HepG2 (cell line): Measurements from ENCODE around the gene RAC3. TPM values are rescaled to one million over a fixed set of nuclear protein-coding genes. Genes with fewer than 3 reads are reported as not detected.

Experiments used
- CBX2 ChIP-seq, 2 experiments: fragments of 200-600 bp in 1 of 2; sonication (generic); formaldehyde crosslinking in 1 of 2; IDR thresholded peaks; 2 replicates each; pipeline versions ENCODE4 v1.7.0 to v1.8.1; 2018 to 2022; ENCODE audit warnings: low read depth in 2 of 2, low read length in 1 of 2, mild to moderate bottlenecking in 1 of 2, missing genetic modification reagents in 1 of 2
- CERS6 ChIP-seq: sonication (generic); formaldehyde crosslinking; IDR thresholded peaks from 2 replicates; pipeline ENCODE4 v1.5.0; 2020; ENCODE audit warnings: missing genetic modification reagents
- ETV5 ChIP-seq: IDR thresholded peaks from 2 replicates; pipeline ENCODE4 v1.6.1; 2018; ENCODE audit warnings: missing biosample characterization, missing genetic modification reagents, inconsistent platforms, borderline replicate concordance
- KLF12 ChIP-seq: sonication (generic); formaldehyde crosslinking; IDR thresholded peaks from 2 replicates; pipeline ENCODE4 v1.4.0; 2020; ENCODE audit warnings: missing genetic modification reagents, borderline replicate concordance
- MAF1 ChIP-seq: sonication (generic); formaldehyde crosslinking; IDR thresholded peaks from 2 replicates; pipeline ENCODE4 v1.5.0; 2020; ENCODE audit warnings: missing genetic modification reagents, borderline replicate concordance
- NFKBIZ ChIP-seq: IDR thresholded peaks from 2 replicates; pipeline ENCODE4 v1.6.1; 2018; ENCODE audit warnings: missing genetic modification reagents, missing compliant biosample characterization
- PRPF4 ChIP-seq: fragments of 200-400 bp; formaldehyde crosslinking; IDR thresholded peaks from 2 replicates; pipeline ENCODE4 v1.6.1; 2016; ENCODE audit warnings: low read length, low read depth; ENCODE audit not compliant: poor library complexity, severe bottlenecking
- RBM22 ChIP-seq: fragments of 200-400 bp; formaldehyde crosslinking; optimal IDR thresholded peaks from 2 replicates; pipeline ENCODE3; 2017; ENCODE audit warnings: mild to moderate bottlenecking, low read length, moderate library complexity
- SCMH1 ChIP-seq: sonication (generic); formaldehyde crosslinking; IDR thresholded peaks from 2 replicates; pipeline ENCODE4 v1.9.0; 2021; ENCODE audit warnings: missing genetic modification reagents, mild to moderate bottlenecking, borderline replicate concordance
- SP140L ChIP-seq: sonication (generic); formaldehyde crosslinking; IDR thresholded peaks from 2 replicates; pipeline ENCODE4 v1.4.0; 2020; ENCODE audit warnings: missing genetic modification reagents, borderline replicate concordance
- SRSF1 ChIP-seq: fragments of 200-400 bp; formaldehyde crosslinking; optimal IDR thresholded peaks from 2 replicates; pipeline ENCODE3; 2017; ENCODE audit warnings: mild to moderate bottlenecking, low read depth, low read length, moderate library complexity
- TAF1 ChIP-seq: sonication (generic); formaldehyde crosslinking; IDR thresholded peaks from 2 replicates; pipeline ENCODE4 v1.4.0; 2020; ENCODE audit warnings: missing genetic modification reagents
- YY1 ChIP-seq: IDR thresholded peaks from 2 replicates; pipeline ENCODE4 v1.6.1; 2011; ENCODE audit warnings: low read length, low read depth, moderate library complexity, mild to moderate bottlenecking; ENCODE audit not compliant: insufficient read depth, insufficient replicate concordance
- ZBTB43 ChIP-seq: sonication (generic); formaldehyde crosslinking; conservative IDR thresholded peaks from 2 replicates; pipeline ENCODE4 v1.4.0; 2020; ENCODE audit warnings: missing genetic modification reagents
- ZC3H4 ChIP-seq: sonication (generic); formaldehyde crosslinking; IDR thresholded peaks from 2 replicates; pipeline ENCODE4 v1.4.0; 2020; ENCODE audit warnings: missing genetic modification reagents, borderline replicate concordance
- ZNF230 ChIP-seq: sonication (generic); formaldehyde crosslinking; IDR thresholded peaks from 2 replicates; pipeline ENCODE4 v1.4.0; 2020; ENCODE audit warnings: mild to moderate bottlenecking, missing genetic modification reagents
- ZNF460 ChIP-seq: sonication (generic); formaldehyde crosslinking; IDR thresholded peaks from 2 replicates; pipeline ENCODE4 v1.5.1; 2020; ENCODE audit warnings: missing genetic modification reagents, mild to moderate bottlenecking, borderline replicate concordance
- ZNF567 ChIP-seq: sonication (generic); formaldehyde crosslinking; IDR thresholded peaks from 2 replicates; pipeline ENCODE4 v1.8.1; 2023; ENCODE audit warnings: mild to moderate bottlenecking, missing genetic modification reagents, borderline replicate concordance
- ZNF605 ChIP-seq: sonication (generic); formaldehyde crosslinking; IDR thresholded peaks from 2 replicates; pipeline ENCODE4 v1.8.0; 2022; ENCODE audit warnings: mild to moderate bottlenecking, missing genetic modification reagents
- ZNF710 ChIP-seq: sonication (generic); formaldehyde crosslinking; IDR thresholded peaks from 2 replicates; pipeline ENCODE4 v1.5.0; 2020; ENCODE audit warnings: mild to moderate bottlenecking, missing genetic modification reagents, borderline replicate concordance
- ZNF713 ChIP-seq: sonication (generic); formaldehyde crosslinking; IDR thresholded peaks from 2 replicates; pipeline ENCODE4 v1.4.0; 2020; ENCODE audit warnings: mild to moderate bottlenecking, missing genetic modification reagents
- ZNF775 ChIP-seq: sonication (generic); formaldehyde crosslinking; IDR thresholded peaks from 2 replicates; pipeline ENCODE4 v1.4.0; 2020; ENCODE audit warnings: missing genetic modification reagents, mild to moderate bottlenecking, moderate library complexity, borderline replicate concordance
- ZNF790 ChIP-seq: sonication (generic); formaldehyde crosslinking; IDR thresholded peaks from 2 replicates; pipeline ENCODE4 v1.8.0; 2022; ENCODE audit warnings: missing genetic modification reagents, mild to moderate bottlenecking, borderline replicate concordance
- polyA plus RNA-seq, 8 experiments: library from polyadenylated mRNA; depleted of rRNA in 3 of 8; stranded (reverse) in 7 of 8; unstranded in 1 of 8; fragments of >200 nt; fragmentation: Illumina TruSeq in 4 of 8; extraction: Trizol in 4 of 8; gene quantifications; 2 replicates each; pipeline versions ENCODE4 v1.2.1 to v1.2.3, GENCODE V29; 2011 to 2016; ENCODE audit warnings: low read depth in 4 of 8, missing spikeins in 1 of 8, mixed read lengths in 1 of 8; ENCODE audit not compliant: insufficient read depth in 1 of 8
- total RNA-seq, 5 experiments: library from RNA; depleted of rRNA; stranded (reverse); fragments of >200 nt; fragmentation: Illumina TruSeq; extraction: Trizol; gene quantifications; 2 replicates each; pipeline ENCODE4 v1.2.3, GENCODE V29; 2016; ENCODE audit warnings: low read depth in 1 of 5
- TF ChIP-seq, protein P1 (sequence below): sonication (generic); formaldehyde crosslinking; IDR thresholded peaks from 2 replicates; pipeline ENCODE4 v1.9.0; 2022; ENCODE audit warnings: missing genetic modification reagents, mild to moderate bottlenecking, borderline replicate concordance

RAC3 gene
- total and polyA plus RNA-seq, 2 of the 13 experiments (the other 11 are each of a cell fraction or from before 2014, with no cell fraction given): 10.5 to 21.3 TPM

GRCh38 chr17:82005701-82006348, 25.7 kb upstream of the RAC3 start (continued):
- TF ChIP-seq ZNF790 (CRISPR knock-in tag) (no peak), ZNF710 (CRISPR knock-in tag) (no peak), ZNF460 (CRISPR knock-in tag) (no peak), SP140L (CRISPR knock-in tag) (no peak), CERS6 (CRISPR knock-in tag) (no peak), SCMH1 (no peak), TAF1 (CRISPR knock-in tag) (no peak), ZNF230 (no peak), CBX2 (IDR thresholded peaks at IDR 0.05; ENCODE audit: low read depth, low read length) (no peak), CBX2 (CRISPR knock-in tag; IDR thresholded peaks at IDR 0.05; ENCODE audit: low read depth) (no peak), PRPF4 (no peak), SRSF1 (peak; percentile 20), YY1 (no peak), NFKBIZ (no peak), ZBTB43 (no peak), RBM22 (peak; percentile 94), ZNF775 (CRISPR knock-in tag) (no peak), ZNF605 (CRISPR knock-in tag) (no peak), ZNF713 (CRISPR knock-in tag) (no peak), KLF12 (CRISPR knock-in tag) (no peak), ETV5 (CRISPR knock-in tag) (no peak), MAF1 (CRISPR knock-in tag) (no peak), ZNF567 (CRISPR knock-in tag) (no peak), ZC3H4 (CRISPR knock-in tag) (no peak)
- TF ChIP-seq, protein P1, sequence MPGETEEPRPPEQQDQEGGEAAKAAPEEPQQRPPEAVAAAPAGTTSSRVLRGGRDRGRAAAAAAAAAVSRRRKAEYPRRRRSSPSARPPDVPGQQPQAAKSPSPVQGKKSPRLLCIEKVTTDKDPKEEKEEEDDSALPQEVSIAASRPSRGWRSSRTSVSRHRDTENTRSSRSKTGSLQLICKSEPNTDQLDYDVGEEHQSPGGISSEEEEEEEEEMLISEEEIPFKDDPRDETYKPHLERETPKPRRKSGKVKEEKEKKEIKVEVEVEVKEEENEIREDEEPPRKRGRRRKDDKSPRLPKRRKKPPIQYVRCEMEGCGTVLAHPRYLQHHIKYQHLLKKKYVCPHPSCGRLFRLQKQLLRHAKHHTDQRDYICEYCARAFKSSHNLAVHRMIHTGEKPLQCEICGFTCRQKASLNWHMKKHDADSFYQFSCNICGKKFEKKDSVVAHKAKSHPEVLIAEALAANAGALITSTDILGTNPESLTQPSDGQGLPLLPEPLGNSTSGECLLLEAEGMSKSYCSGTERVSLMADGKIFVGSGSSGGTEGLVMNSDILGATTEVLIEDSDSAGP (CRISPR knock-in tag): no peak
